HG03103 (cell line): ENCODE results near the gene CCL26.
"Not testable (repeated sequence)": the region's sequence is repeated elsewhere in the genome, so short reads cannot be mapped to it uniquely, and the experiment has no call there.

Experiments used
- ATAC-seq: cut with Tn5 transposase; IDR thresholded peaks from one replicate; pipeline ENCODE4 v1.9.1; 2021; ENCODE audit warnings: low read depth; ENCODE audit not compliant: unreplicated experiment

The CCL26 gene

DNA sequence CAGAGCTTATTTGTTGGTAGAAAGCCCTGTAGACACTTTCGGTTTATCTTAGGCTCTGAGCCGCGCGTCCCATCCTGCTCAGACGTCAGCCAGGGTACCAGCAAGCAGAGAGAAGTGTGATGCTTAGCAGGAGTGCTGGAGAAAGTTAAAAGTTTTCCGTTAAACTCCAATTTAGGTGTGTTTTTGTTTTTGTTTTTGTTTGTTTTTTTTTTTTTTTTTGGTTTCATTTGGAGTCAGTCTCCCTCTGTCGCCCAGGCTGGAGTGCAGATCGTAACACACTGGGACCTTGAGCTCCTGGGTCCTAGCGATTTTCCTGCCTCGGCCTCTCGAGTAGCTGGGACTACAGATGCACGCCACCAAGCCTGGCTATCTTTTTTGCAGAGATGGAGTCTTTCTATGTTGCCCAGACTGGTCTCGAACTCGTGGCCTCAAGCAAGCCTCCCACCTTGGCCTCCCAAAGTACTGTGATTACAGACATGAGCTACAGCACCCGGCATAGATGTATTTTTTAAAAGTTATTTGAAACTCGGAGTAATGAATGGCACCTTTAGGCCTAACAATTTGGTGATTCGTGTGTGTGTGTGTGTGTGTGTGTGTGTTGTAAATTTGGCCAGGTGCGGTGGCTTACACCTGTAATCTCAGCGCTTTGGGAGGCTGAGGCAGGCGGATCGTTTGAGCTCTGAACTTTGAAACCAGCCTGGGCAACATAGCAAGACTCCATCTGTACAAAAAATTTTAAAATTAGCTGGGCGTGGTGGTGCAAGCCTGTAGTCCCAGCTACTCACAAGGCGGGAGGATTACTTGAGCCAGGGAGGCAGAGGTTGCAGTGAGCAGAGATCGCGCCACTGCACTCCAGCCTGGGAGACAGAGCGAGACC is 32.0 kb downstream of the CCL26 start:
- peak; percentile 25 for ATAC-seq

DNA sequence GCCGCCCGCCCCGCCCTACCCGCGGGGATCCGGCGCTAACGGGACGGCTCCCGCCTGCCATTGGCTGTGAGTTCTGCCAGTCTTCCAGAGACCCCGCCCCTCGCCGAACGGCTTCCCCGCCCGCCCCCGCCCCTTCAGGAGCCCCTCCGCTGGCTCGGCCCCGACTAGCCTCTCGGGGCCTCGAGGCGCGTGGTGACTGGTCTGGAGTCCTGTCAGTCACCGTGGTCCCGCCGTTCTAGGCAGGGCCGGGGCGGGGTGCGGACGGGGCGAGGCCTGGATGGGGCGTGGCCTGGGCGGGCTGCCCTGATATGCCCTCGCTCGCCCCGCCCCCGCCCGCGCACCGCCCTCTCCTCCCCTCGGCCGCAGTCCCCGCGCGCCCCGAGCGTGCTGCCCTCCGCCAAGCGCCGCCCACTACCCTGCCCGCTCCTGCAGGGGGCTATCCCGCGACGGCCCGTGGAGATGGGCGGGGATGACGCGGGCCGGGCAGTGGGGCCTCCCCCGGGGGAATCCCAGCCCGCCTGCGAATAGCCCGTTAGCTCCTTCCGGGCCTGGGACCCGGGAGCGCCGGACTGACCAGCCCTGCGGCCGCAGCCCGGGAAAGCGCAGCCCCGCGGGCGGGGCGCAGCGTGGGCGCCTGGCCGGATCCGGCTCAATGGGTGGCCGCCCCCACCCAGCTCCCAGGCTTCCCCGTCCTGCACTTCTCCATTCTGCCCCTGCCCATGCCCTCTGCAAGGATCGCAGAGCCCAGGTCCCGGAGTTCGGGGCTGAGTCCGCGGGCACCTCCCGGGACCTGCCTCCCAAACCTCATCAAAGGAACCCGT is 32.8 kb downstream of the CCL26 start:
- ATAC-seq, result peak; percentile 86

DNA sequence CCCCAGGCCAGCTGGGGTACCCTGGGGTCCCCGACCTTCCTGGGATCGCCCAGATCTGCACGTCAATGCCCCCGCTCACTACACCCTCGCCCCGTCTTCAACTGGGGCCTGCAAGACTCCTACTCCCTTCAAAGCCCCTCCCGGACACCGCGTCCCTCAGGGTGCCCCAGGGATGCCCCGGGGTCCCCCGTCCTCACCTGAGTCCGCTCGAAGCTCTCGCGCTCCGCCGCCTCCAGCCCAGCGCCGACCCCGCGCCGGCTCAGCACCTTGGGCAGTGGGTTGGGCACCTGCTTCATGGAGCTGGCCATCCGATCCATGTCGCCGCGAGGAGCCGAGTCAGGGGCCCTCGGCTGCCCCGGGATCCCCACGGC is 33.4 kb downstream of the CCL26 start, which contains the start of gene HIP1:
HIP1 (minus strand) TSS at position 338 of the 371 bp plus-strand sequence; CDS start at position 317, 21 bp downstream.
- ATAC-seq, result peak; percentile 13

DNA sequence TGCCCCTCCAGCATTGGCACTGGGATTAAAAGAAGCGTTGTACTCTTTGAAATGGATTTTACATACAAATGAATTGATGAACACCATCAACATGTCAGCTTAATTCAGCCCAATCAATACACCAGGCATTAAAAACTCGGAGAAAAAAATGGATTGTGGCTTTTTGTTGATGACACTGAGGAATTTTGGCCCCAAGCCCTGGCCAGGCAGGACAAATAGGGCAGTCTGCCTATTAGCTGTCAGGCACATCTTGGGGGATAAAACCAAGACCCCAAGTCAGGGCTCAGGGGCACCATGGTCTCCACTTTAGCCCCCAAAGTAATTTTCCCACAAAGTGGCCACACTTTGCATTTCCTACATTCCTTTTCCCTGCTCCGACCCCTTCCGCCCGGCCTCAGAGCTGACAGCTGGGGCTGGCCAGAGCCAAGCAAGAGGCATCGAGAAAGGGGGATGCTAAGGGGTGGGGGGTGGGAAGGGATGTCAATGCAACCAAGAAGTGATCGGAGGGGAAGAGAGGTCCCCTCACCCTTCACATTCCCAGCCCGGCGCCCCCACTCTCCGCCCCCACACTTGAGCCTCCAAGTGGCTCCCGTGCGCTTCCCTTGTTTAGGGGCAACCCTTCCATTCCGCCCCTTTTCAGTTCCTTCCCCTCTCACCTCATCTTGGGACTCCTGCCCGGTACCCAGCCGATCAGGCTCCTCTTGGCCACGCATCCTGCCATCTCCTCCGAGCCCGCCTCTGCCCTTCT is 34.0 kb downstream of the CCL26 start:
- ATAC-seq, result no peak

DNA sequence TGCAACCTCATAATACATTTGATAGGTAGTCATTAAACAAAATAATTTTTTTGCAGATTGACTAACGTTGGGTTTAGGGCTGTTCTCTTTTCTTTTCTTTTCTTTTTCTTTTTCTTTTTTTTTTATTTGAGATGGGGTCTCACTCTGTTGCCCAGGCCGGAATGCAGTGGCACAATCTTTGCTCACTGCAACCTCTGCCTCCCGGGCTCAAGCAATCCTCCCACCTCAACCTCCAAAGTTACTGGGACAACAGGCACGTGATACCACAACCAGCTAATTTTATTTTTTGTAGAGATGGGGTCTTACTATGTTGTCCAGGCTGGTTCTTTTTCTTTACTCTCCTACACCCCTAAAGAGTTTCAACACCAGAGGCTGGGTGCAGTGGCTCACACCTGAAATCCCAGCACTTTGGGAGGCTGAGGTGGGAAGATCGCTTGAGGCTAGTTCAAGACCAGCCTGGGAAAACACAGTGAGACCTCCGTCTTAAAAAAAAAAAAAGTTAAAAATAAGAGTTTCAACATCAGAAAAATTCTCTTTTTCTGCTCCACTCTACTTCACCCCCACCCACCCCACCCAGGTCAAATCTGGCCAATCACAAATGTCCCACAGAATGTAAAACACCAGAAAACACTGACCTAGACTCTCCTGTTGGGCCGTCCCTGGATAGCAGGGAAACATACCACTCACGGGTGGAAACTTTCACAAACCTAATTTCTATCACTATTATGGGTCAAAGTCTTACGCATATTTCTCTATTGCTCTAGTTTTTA is 36.2 kb downstream of the CCL26 start:
- ATAC-seq, result no peak

DNA sequence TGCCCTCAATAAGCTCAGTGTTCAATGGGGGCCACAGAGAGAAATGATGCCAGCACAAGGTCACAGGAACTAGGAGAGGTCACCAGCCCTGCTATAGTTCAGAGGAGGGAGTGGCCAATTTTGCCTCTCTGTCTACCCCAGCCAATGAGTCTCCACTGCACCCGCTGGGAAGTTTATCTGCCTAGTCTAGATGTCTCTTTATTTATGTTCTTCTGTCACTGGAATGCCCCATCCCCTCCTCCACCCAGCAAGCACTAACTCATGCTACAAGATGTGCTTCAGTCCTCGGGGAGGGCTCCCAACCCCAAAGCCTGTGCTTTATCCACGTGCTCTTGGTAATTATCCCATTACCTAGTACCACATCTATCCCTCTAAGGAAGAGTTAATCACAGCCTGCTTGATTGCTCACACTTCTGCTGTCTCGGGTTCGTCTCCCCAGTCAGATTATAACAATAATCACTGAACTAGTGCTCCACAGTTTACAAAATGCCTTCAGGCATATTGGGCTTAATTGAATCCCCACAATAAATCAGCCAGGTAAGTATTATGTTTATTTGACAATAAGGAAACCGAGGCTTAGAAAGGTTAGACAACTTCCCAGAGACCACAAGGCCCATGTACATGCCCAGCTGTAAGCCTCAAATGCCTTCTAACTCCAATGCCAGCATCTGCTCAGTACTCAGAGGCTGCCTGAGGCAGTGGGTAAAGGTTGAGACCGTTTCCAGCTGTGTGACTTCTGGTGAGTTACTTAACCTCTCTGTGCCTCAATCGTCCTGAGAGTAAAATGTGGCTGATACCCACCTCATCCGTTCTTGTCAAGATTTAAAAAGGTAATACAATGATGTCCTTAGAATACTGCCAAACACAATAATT is 37.2 kb downstream of the CCL26 start:
- ATAC-seq, result no peak

DNA sequence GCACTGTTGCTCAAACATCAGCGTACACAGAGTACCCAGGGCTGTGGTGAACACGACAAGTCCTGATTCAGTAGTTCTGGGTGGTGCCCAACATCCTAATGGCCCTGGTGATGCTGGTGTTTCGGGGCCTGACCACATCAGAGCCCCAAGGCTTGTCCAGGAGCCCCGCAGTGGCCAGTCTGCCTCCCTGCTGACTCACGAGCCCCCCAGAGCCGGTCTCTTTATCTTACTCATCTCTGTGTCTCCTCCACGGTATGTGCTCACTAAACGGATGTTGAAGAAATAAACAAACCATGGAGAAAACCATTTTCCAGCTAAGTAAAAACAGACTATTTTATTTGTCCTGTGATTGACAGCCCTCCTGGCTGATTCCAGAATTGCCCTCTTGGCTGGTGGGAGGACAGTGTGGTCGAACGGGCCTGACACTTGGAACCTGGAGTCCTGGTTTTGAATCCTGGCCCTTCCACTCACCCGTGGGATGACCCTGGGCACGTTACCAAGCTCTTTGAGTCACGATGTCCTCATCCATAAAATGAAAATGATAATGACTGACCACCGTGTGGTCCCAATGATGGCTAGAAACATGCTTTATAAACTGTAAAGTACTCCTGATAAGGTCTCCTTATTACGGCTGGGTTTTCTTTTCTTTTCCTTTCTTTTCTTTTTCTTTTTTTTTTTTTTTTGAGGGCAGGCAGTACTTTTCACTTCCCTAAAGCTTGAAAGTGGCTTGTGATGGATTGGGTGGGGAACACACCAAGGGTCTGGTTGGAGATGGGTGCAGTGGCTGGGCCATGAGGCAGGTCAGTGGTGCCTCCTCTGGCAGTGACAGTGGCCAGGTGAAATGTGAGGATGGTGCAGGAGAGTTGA is 39.0 kb downstream of the CCL26 start:
- no peak for ATAC-seq

DNA sequence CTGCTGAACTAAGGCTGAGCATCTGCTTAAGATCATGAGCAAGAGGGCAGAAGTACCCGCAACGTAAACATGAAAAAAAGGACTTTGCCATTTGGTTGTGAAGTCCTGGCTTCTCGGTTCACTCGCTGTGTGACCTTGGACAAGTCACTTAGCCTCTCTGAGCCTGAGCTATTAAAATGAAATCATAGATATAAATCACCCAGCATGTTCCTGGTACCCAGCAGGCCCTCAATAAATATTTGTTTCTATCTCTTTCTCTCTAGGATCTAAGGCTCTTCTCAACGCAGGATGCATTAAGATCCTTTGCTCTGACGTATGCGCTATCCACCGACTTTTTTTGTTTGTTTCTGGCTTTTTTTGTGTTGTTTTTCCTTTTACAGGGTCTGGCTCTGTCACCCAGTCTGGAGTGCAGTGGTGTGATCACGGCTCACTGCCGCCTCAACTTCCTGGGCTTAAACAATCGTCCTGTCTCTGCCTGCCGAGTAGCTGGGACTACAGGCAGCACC is 39.9 kb downstream of the CCL26 start:
- ATAC-seq, result no peak

DNA sequence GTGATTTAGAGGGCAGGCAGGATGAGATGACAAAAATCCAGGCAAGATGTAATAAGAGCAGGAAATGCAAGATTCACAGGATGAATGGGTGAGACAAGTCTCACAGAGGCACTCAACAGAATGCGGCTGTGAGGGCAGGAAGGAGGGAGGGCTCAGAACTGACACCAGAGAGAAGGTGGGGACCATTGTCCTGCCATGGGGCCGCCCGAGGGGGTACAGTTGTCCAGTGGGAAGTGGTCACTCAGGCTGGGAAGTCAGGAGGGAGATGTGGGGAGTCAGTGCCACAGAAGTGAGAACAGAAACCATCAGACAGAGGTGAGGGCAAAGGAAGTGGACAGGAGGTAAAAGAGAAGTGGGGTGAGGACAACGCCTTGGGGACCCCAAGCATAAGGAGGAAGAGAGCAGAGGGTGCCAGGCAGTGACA is 42.1 kb downstream of the CCL26 start:
- ATAC-seq, result no peak

DNA sequence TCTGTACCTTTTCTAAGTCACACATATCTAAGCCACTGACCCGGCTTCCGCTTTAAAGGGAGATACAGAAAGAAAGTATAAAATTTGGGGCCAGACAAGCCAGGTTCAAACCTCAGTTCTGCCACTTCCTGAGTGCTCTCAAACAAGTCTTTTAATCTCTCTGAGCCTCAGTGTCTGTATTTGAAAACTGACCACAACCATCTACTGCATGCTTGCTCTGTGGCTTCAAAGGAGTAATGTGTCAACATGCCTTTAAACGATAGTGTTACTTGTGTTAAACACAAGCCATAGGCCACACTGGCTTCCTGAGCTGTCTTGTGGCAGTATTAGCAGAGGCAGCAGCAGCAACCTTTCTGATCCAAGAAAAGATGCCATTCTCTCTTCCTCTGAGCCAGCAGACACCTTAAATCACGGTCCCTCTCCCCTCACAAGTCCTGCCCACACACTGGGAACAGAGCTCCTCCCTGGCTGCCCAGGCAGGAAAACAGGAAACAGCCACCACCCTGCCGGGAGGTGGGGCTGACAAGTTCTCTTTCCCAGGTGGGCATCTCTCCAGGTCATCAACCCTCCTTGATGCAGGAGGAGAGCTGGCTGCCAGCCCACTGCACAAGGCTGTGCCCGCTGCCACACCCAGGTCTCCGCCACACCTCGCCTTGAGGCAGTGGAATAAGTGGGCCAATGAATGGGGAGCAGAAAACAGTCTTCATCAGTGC is 44.0 kb downstream of the CCL26 start:
- no peak for ATAC-seq

DNA sequence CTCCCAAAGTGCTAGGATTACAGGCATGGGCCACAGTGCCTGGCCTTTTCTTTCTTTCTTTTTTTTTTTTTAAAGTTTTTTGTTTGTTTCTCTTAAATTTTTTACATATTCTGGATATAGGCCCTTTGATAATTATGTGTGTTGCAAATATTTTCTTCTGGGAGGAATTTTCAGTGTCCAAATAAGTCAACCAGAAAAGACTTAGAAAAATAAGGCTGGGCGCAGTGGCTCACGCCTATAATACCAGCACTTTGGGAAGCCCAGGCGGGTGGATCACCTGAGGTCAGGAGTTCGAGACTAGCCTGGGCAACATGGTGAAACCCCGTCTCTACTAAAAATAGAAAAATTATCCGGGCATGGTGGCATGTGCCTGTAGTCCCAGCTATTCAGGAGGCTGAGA is 44.7 kb downstream of the CCL26 start:
- not testable (repeated sequence) for ATAC-seq

DNA sequence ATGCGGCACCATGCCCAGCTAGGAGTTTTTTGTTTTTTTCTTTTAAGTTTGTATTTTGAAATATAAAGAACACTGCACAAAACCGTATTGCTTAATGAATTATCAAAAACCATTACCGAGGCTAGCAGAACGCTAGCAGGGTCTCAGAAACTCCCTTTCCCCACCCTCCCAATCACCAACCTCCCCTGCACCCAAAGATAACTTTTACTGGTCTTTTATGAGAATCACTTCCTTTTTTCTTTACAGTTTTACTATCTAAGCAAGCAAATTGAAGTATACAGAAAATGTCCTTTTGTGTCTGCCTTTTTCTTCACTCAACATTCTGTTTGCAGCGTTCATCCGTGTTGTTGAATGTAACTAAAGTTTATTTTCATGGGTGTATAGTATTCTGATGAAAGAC is 46.7 kb downstream of the CCL26 start:
- ATAC-seq, result no peak

DNA sequence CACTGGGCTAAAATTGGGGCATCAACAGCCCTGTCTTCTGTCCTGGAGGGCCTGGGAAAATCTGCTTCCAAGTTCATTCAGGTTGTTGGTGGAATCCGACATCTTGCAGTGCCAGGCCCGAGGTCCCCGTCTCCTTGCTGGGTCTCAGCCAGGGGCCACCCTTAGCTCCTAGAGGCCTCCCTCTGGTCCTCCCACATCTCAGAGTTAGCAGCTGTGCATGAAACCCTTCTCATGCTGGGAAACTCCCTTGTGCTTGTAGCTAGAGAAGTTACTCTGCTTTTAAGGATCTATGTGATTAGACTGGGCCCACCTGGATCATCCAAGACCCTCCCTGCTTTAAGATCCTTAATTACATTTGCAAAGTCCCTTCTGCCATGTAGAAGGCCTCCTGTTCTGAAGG is 48.6 kb downstream of the CCL26 start:
- ATAC-seq, result no peak

DNA sequence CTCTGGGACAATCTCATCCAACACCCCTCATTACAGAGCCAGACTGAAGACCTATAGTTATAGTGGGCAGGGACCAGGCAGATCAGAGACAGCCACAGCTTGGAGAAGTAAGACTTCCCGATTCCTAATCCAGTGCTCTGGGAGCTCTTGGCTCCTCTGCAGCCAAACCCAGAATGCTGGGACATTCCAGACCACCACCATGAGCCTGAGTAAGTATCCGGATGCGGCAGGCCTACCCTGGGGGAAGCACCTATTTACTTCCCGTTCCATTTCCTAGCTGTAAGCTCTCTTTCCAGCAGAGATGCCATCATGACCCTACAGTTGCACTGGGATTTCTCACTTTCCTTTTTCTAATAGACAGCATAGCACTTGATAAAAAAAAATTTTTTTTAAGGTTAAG is 49.6 kb downstream of the CCL26 start:
- ATAC-seq, result no peak

DNA sequence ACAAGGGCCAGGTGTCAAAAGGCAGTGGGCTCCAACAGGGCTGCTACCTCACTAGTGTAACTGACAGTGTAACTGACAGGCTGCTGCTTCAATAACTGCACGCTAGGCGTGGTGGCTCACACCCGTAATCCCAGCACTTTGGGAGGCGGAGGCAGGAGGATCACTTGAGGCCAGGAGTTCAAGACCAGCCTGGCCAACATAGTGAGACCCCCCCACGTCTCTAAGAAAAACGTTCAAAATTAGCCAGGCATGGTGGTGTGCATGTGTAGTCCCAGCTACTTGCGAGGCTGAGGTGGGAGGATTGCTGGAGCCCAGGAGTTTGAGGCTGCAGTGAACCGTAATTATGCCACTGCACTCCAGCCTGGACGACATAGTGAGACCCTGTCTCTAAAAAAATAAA is 50.1 kb downstream of the CCL26 start:
- ATAC-seq, result not testable (repeated sequence)

DNA sequence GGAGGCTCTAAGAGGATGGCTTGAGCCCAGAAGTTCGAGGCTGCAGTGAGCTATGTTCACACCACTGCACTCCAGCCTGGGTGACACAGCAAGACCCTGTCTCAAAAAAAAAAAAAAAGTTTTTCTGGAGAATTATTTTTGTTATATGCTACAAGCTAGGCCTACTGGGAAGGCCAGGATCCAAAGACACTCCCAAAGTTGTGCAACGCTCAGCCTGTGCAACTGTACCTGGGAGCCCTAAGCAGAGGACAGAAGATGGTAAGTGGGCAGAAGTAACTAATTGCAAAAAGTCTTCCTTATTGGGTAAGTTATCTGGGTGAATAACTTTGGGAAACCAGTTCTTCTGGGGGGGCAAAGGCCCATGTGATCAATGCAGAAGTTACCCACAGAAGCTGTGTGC is 50.6 kb downstream of the CCL26 start:
- no peak for ATAC-seq

DNA sequence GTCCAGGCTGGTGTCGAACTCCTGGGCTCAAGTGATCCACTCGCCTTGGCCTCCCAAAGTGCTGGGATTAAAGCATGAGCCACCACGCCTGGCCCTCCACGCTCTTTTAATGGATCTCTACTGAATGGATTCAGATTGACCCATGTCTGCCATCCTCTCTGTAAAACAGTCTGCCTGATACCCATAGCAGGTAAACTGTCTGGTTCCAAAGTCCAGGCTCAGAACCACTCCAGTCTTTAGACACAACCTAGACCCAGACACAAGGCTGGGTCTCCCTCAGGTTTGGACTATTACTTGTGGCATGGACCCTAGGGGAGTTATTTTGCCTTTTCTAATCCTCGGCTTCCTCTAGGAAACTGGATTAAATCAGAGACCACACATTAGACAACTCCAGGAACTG is 52.4 kb downstream of the CCL26 start:
- no peak for ATAC-seq
